GM12878 (cell line): ENCODE data around the gene ITPRIP. TPM values are rescaled to one million over a fixed set of nuclear protein-coding genes. Genes with fewer than 3 reads are reported as not detected.

Experiments
- BCL11A ChIP-seq: IDR thresholded peaks from 2 replicates; pipeline ENCODE4 v1.6.1; 2011; ENCODE audit warnings: low read depth, low read length
- CBFB ChIP-seq: IDR thresholded peaks from 2 replicates; pipeline ENCODE4 v1.6.1; 2016; ENCODE audit warnings: antibody characterized with exemption, low read depth
- EP300 ChIP-seq, 2 experiments: fragments of 150-350 bp in 1 of 2; IDR thresholded peaks; 2 replicates each; pipeline ENCODE4 v1.6.1; 2011 to 2012; ENCODE audit warnings: low read depth in 2 of 2, low read length in 2 of 2, borderline replicate concordance in 1 of 2, improper control_type of control experiment in 1 of 2, inconsistent platforms in 1 of 2; ENCODE audit not compliant: control insufficient read depth in 1 of 2
- ETV6 ChIP-seq, 2 experiments: fragments of 450-650 bp in 1 of 2; IDR thresholded peaks in 1 of 2; conservative IDR thresholded peaks in 1 of 2; 2 replicates each; pipeline ENCODE4 v1.6.1; 2014; ENCODE audit warnings: antibody characterized with exemption in 1 of 2, borderline replicate concordance in 1 of 2, low read depth in 1 of 2, mild to moderate bottlenecking in 1 of 2, moderate library complexity in 1 of 2
- KDM1A ChIP-seq: fragments of 200-600 bp; sonication (generic); IDR thresholded peaks from 2 replicates; pipeline ENCODE4 v1.6.1; 2016; ENCODE audit warnings: borderline replicate concordance
- MEF2B ChIP-seq: fragments of 450-650 bp; IDR thresholded peaks from 2 replicates; pipeline ENCODE4 v1.6.1; 2018; ENCODE audit warnings: mild to moderate bottlenecking, moderate library complexity; ENCODE audit not compliant: partially characterized antibody, poor library complexity, severe bottlenecking
- MLLT1 ChIP-seq: fragments of 450-650 bp; IDR thresholded peaks from 2 replicates; pipeline ENCODE4 v1.6.1; 2016; ENCODE audit warnings: mild to moderate bottlenecking
- MTA3 ChIP-seq: IDR thresholded peaks from 2 replicates; pipeline ENCODE4 v1.6.1; 2012; ENCODE audit warnings: low read length, inconsistent platforms, borderline replicate concordance
- NFIC ChIP-seq: IDR thresholded peaks from 2 replicates; pipeline ENCODE4 v1.6.1; 2012; ENCODE audit warnings: low read depth, mild to moderate bottlenecking, inconsistent platforms, low read length, moderate library complexity
- POU2F2 ChIP-seq: IDR thresholded peaks from 3 replicates; pipeline ENCODE4 v1.6.1; 2011; ENCODE audit warnings: low read depth, mild to moderate bottlenecking, low read length, borderline replicate concordance
- RELB ChIP-seq: fragments of 450-650 bp; IDR thresholded peaks from 2 replicates; pipeline ENCODE4 v1.6.1; 2017; ENCODE audit warnings: low read depth, mild to moderate bottlenecking, moderate library complexity
- ZBTB4 ChIP-seq: fragments of 450-650 bp; formaldehyde crosslinking; IDR thresholded peaks from 2 replicates; pipeline ENCODE4 v1.4.0; 2022; ENCODE audit warnings: mild to moderate bottlenecking, moderate library complexity
- ZNF687 ChIP-seq: fragments of 450-650 bp; IDR thresholded peaks from 2 replicates; pipeline ENCODE4 v1.6.1; 2017; ENCODE audit warnings: mild to moderate bottlenecking, moderate library complexity
- polyA plus RNA-seq, 11 experiments: library from polyadenylated mRNA; depleted of rRNA in 4 of 11; unstranded in 6 of 11; stranded (reverse) in 5 of 11; fragments of >200 nt; fragmentation: Nextera tagmentation in 4 of 11; fragmentation: Illumina TruSeq in 1 of 11; extraction: Ambion mirVana in 4 of 11; extraction: Trizol in 1 of 11; gene quantifications; 1 replicate in 1 of 11; 2 replicates in 10 of 11; pipeline versions ENCODE4 v1.2.1 to v1.2.3, GENCODE V29; 2011 to 2016; ENCODE audit warnings: inconsistent platforms in 2 of 11, missing spikeins in 2 of 11, low read depth in 1 of 11
- total RNA-seq, 4 experiments: library from RNA; depleted of rRNA in 3 of 4; stranded (reverse); fragments of >200 nt in 3 of 4; fragmentation: Illumina TruSeq in 1 of 4; extraction: Trizol in 1 of 4; gene quantifications; 2 replicates each; pipeline versions ENCODE4 v1.2.1 to v1.2.3, GENCODE V29; 2013 to 2021

ITPRIP gene
- total and polyA plus RNA-seq, 10 of the 15 experiments (the other 5 are each of a cell fraction or from before 2014, with no cell fraction given) = 0.82 to 10.4 (median 5.9) TPM

- TF ChIP-seq NFIC (peak; percentile 82), CBFB (no peak), ZBTB4 (CRISPR knock-in tag) (no peak), RELB (peak; percentile 96), MTA3 (0 out of 2 replicates have a peak, but pooled peaks have one; percentile 76), BCL11A (peak; percentile 67; the same call in 1 of the 2 replicates), KDM1A (no peak), POU2F2 (peak; percentile 62; the same call in 1 of the 3 replicates), MEF2B (peak; percentile 58), ZNF687 (no peak), MLLT1 (peak; percentile 24; the same call in 1 of the 2 replicates), EP300 (IDR thresholded peaks at IDR 0.05; ENCODE audit: borderline replicate concordance in 1 of 2, control insufficient read depth in 1 of 2, low read depth in 2 of 2, low read length in 2 of 2) (peak; percentile 36 to 82; a peak in 3 of 4 replicates), ETV6 (conservative IDR thresholded peaks at IDR 0.05 in 1 of 2, IDR thresholded peaks at IDR 0.05 in 1 of 2; ENCODE audit: borderline replicate concordance in 1 of 2, low read depth in 1 of 2) (peak in 1 of 2 experiments; percentile 70; a peak in 2 of 4 replicates)
These were observed 11.4 kb upstream of the ITPRIP start (continued) for GRCh38 chr10:104349623-104350126.
